Heart right ventricle (tissue), 16 donors: ENCODE results near the gene TIGIT. TPM values are rescaled to one million over a fixed set of nuclear protein-coding genes. Genes with fewer than 3 reads are reported as not detected.

Experiments used
- ATAC-seq, 8 donors: fragments of 200-7000 bp; cut with Tn5 transposase; one replicate each; pipeline ENCODE4 v1.9.1; 2020; ENCODE audit warnings: mild to moderate bottlenecking in 8 of 8, moderate library complexity in 8 of 8, moderate number of reproducible peaks in 1 of 8
- DNase-seq, 2 donors: peaks; one replicate each; pipeline ENCODE4 v3.0.0-alpha.2; 2020
- H3K27ac ChIP-seq, 10 donors: fragments of 200-600 bp; sonication (generic) in 2 of 10; one replicate each; pipeline versions ENCODE4 v1.5.0 to v1.8.0; 2020 to 2022; ENCODE audit warnings: mild to moderate bottlenecking in 3 of 10
- H3K27me3 ChIP-seq, 7 donors: fragments of 200-600 bp; one replicate each; pipeline ENCODE4 v1.8.0; 2021 to 2022; ENCODE audit warnings: mild to moderate bottlenecking in 2 of 7
- H3K36me3 ChIP-seq, 9 donors: fragments of 200-600 bp; sonication (generic) in 1 of 9; one replicate each; pipeline versions ENCODE4 v1.5.0 to v1.8.0; 2020 to 2022; ENCODE audit warnings: mild to moderate bottlenecking in 2 of 9
- H3K4me1 ChIP-seq, 9 donors: fragments of 200-600 bp; sonication (generic) in 1 of 9; one replicate each; pipeline versions ENCODE4 v1.5.0 to v1.8.0; 2020 to 2022; ENCODE audit warnings: mild to moderate bottlenecking in 4 of 9
- H3K4me3 ChIP-seq, 10 donors: fragments of 200-600 bp; sonication (generic) in 2 of 10; one replicate each; pipeline versions ENCODE4 v1.5.0 to v1.8.0; 2020 to 2022; ENCODE audit warnings: mild to moderate bottlenecking in 7 of 10, moderate library complexity in 2 of 10
- H3K9me3 ChIP-seq, 11 donors: fragments of 200-600 bp in 10 of 11; sonication (generic) in 2 of 11; one replicate each; pipeline versions ENCODE4 v1.5.0 to v1.8.0; 2013 to 2022; ENCODE audit warnings: mild to moderate bottlenecking in 2 of 11, control low read depth in 1 of 11, moderate library complexity in 1 of 11
- WGBS, 2 donors: extraction: QIAGEN DNeasy Blood & Tissue Kit; methylation state at CpG; one replicate each; pipeline ENCODE4 v1.1.7; 2013; ENCODE audit warnings: inconsistent platforms in 1 of 2; 5-methylcytosine and 5-hydroxymethylcytosine counted together
- intact Hi-C, 10 donors: fragments of 100-400 bp; cut with DNase I; formaldehyde crosslinking; loops; one replicate each; pipeline versions ENCODE4 v1.11.1 to v1.14.2; 2022
- polyA plus RNA-seq, 2 donors: library from polyadenylated mRNA; stranded (reverse); fragments of 200-250 nt; gene quantifications; one replicate each; pipeline ENCODE4 v1.2.3, GENCODE V29; 2013
- total RNA-seq, 10 donors: library from RNA; stranded (reverse); fragmentation: NEBNext Ultra II Directional in 3 of 10; extraction: Animal tissue kit (Norgen Biotek cat#: 25700) in 3 of 10; gene quantifications; one replicate each; pipeline versions ENCODE4 v1.2.1 to v1.2.4, GENCODE V29; 2021 to 2023
- TF ChIP-seq, protein P1 (sequence below), 9 donors: fragments of 200-600 bp; sonication (generic) in 2 of 9; IDR thresholded peaks; one replicate each; pipeline versions ENCODE4 v1.5.0 to v1.8.0; 2021 to 2022; ENCODE audit warnings: antibody characterized with exemption in 9 of 9, mild to moderate bottlenecking in 5 of 9, moderate library complexity in 1 of 9
- donor health status: Arrhythmogenic right ventricular cardiomyopathy.
- donor health status: ischemic (EF 13 %, LVEDD 7.1; RV severe dilation, severe dysfunction).
- donor health status: healthy with polysubstance abuse.
- donor health status: DM: no; HTN: yes; CAD: no.
- donor health status: DM: no; HTN: no; CAD: no.
- donor health status: ischemic (EF 25% LVEDD 6.9; RV normal size, moderate dysfunction).
- donor health status: ischemic (EF 25% LVEDD 5.7; RV mildly dilated, moderate dysfunction).
- donor health status: healthy.
- donor health status: DM: yes; HTN: yes; CAD: no.
- donor health status: Ischemic cardiomyopathy.
- donor health status: ischemic (EF 35%, LVEDD 5.7; RV mildly dilated, moderate dysfunction).
- donor health status: nonischemic (EF 11% LVEDD 7.7; RV severe dilation, severe dysfunction).
- donor health status: DM: yes; HTN: yes; CAD: no.
- donor health status: PGD.
- donor health status: ischemic (EF 29% LVEDD 5.4; RV normal size, mild dysfunction).
- donor health status: nonischemic (EF 23%, LVEDD 6.1; RV moderate dilation, normal function).

The TIGIT gene
- total and polyA plus RNA-seq, 12 donors: 0.07 to 2.5 (median 0.36) TPM; not detected in 5

GRCh38 chr3:114328345-114328744 lies 34.5 kb downstream of the TIGIT start:
- peaks cover 0 to 17% (median 0%) of the 10 kb centered on the region in 9 donors for H3K36me3 ChIP-seq
- no peaks in the 10 kb centered on the region for H3K27me3 ChIP-seq
- no peak overlapping the region for H3K27ac ChIP-seq
- intact Hi-C loops: loop anchor here in 1 of 10 donors (10.0 kb wide), 1 partner anchor 174 kb away; no protein-coding TSS in a partner anchor
- TF ChIP-seq, protein P1, sequence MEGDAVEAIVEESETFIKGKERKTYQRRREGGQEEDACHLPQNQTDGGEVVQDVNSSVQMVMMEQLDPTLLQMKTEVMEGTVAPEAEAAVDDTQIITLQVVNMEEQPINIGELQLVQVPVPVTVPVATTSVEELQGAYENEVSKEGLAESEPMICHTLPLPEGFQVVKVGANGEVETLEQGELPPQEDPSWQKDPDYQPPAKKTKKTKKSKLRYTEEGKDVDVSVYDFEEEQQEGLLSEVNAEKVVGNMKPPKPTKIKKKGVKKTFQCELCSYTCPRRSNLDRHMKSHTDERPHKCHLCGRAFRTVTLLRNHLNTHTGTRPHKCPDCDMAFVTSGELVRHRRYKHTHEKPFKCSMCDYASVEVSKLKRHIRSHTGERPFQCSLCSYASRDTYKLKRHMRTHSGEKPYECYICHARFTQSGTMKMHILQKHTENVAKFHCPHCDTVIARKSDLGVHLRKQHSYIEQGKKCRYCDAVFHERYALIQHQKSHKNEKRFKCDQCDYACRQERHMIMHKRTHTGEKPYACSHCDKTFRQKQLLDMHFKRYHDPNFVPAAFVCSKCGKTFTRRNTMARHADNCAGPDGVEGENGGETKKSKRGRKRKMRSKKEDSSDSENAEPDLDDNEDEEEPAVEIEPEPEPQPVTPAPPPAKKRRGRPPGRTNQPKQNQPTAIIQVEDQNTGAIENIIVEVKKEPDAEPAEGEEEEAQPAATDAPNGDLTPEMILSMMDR (IDR thresholded peaks at IDR 0.05): no peak
- H3K4me1 ChIP-seq: peaks cover 0 to 11% (median 0%) of the 10 kb centered on the region in 9 donors
- H3K4me3 ChIP-seq: no peak overlapping the region
- H3K9me3 ChIP-seq: peaks cover 0 to 6% (median 0%) of the 10 kb centered on the region in 11 donors
- DNase-seq (no peak), ATAC-seq (no peak)
- 86 to 87% methylated on average over 3 of the region's 3 CpGs for WGBS, 2 donors

DNA sequence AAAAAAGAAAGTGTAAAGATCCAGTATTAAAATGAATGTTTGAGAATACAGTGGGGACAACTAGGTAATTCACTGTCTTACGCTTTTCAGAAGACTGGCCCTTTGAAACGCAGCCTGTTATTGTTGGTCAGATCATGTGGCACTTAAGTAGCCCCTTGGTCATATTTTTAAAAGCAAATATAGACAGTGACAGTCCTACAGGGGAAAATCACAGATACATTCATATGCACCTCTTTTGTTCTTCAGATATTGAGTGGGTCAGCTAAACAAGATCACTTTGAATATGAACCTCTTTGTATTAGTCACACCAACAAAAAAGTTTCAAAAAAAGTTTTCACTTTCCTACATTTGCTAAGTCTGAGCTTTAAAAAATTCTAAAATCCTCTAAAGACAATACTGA lies 36.0 kb downstream of the TIGIT start:
- intact Hi-C loops: loop anchor here in 1 of 10 donors (10.0 kb wide), 1 partner anchor 175 kb away; no protein-coding TSS in a partner anchor
- no peaks in the 10 kb centered on the region for H3K27me3 ChIP-seq
- no peak overlapping the region for H3K4me3 ChIP-seq
- ATAC-seq (no peak), DNase-seq (no peak)
- H3K36me3 ChIP-seq: peaks cover 0 to 19% (median 0%) of the 10 kb centered on the region in 9 donors
- H3K9me3 ChIP-seq: peaks cover 0 to 6% (median 0%) of the 10 kb centered on the region in 11 donors
- peaks cover 0 to 14% (median 4%) of the 10 kb centered on the region in 9 donors for H3K4me1 ChIP-seq
- TF ChIP-seq, protein P1 (IDR thresholded peaks at IDR 0.05): no peak
- no peak overlapping the region for H3K27ac ChIP-seq
- 97 to 99% methylated on average over 2 of the region's 2 CpGs for WGBS, 2 donors

DNA sequence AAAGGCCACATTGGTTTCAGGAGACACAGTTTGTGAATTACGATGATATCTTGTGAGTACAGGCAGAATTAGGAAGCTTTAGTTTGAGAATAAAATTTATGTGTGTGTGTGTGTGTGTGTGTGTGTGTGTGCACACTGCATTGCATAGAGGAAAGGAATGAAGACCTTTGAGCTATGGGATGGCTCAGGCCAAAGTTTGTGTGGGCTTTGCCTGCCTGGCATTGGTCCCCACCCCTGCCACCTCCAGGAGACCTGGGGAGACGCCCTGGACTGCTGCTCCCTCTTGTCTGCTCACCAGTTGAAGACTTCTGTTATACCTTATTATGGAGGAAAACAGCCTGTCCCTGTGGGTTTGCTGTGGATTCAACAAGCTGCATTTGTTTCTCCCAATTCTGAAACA lies 37.2 kb downstream of the TIGIT start:
- ATAC-seq (no peak), DNase-seq (no peak)
- 98 to 99% methylated on average over 2 of the region's 2 CpGs for WGBS, 2 donors
- H3K36me3 ChIP-seq: peaks cover 0 to 19% (median 0%) of the 10 kb centered on the region in 9 donors
- peaks cover 0 to 26% (median 10%) of the 10 kb centered on the region in 9 donors for H3K4me1 ChIP-seq
- no peaks in the 10 kb centered on the region for H3K27me3 ChIP-seq
- H3K27ac ChIP-seq: no peak overlapping the region
- peaks cover 0 to 6% (median 0%) of the 10 kb centered on the region in 11 donors for H3K9me3 ChIP-seq
- intact Hi-C loops: no loop called here
- TF ChIP-seq, protein P1 (IDR thresholded peaks at IDR 0.05): no peak
- H3K4me3 ChIP-seq: no peak overlapping the region

GRCh38 chr3:114331710-114332109 lies 37.9 kb downstream of the TIGIT start:
- Histone ChIP-seq H3K36me3 (peaks cover 0 to 20% (median 0%) of the 10 kb centered on the region in 9 donors), H3K4me3 (no peak overlapping the region), H3K27me3 (no peaks in the 10 kb centered on the region), H3K27ac (no peak overlapping the region), H3K4me1 (peaks cover 0 to 26% (median 14%) of the 10 kb centered on the region in 9 donors), H3K9me3 (peaks cover 0 to 6% (median 0%) of the 10 kb centered on the region in 11 donors)
- WGBS, 2 donors: 97% methylated on average over 3 of the region's 3 CpGs
- intact Hi-C loops: no loop called here
- no peak for DNase-seq
- TF ChIP-seq, protein P1 (IDR thresholded peaks at IDR 0.05): no peak
- no peak for ATAC-seq
